HG02885 (cell line): ENCODE measurements around the gene PEX5L.

Source experiments
- ATAC-seq: cut with Tn5 transposase; IDR thresholded peaks from one replicate; pipeline ENCODE4 v1.9.1; 2021; ENCODE audit warnings: mild to moderate bottlenecking; ENCODE audit not compliant: unreplicated experiment, poor library complexity

Gene PEX5L

GRCh38 chr3:179907784-179908482 is 128.8 kb downstream of the PEX5L start:
- no peak for ATAC-seq

GRCh38 chr3:179902061-179902460 is 134.7 kb downstream of the PEX5L start:
- ATAC-seq, result no peak

DNA sequence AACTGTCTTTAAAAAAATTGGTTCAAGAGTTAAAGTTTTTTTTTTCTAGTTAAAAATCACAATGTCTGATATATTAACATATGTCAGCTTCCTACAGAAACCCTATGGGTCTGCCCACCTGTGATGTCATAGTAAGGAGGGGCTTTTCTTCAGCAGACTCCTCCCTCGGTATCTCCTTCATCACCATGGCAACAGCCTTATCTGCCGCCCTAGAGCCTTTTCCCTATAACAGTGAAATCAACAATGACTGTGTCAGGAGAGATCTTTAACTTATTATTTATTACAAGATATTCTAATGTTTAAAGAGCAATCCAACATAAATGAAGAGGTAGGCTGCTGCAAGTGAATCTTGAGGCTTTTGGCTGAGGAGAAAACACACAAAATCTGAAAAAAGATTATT is 138.7 kb downstream of the PEX5L start:
- ATAC-seq, result peak; percentile 95

GRCh38 chr3:179897231-179897630 is 139.5 kb downstream of the PEX5L start:
- no peak for ATAC-seq

GRCh38 chr3:179896507-179896906 is 140.2 kb downstream of the PEX5L start:
- ATAC-seq, result no peak

- ATAC-seq, result no peak
Measured at GRCh38 chr3:179895330-179895729, 141.4 kb downstream of the PEX5L start.

GRCh38 chr3:179887295-179887943 is 149.3 kb downstream of the PEX5L start:
- ATAC-seq, result no peak

- no peak for ATAC-seq
Measured at GRCh38 chr3:179885950-179886349, 150.8 kb downstream of the PEX5L start.

GRCh38 chr3:179884136-179884535 is 152.6 kb downstream of the PEX5L start:
- no peak for ATAC-seq

- peak; percentile 83 for ATAC-seq
Measured at GRCh38 chr3:179882292-179882691, 154.4 kb downstream of the PEX5L start.

DNA sequence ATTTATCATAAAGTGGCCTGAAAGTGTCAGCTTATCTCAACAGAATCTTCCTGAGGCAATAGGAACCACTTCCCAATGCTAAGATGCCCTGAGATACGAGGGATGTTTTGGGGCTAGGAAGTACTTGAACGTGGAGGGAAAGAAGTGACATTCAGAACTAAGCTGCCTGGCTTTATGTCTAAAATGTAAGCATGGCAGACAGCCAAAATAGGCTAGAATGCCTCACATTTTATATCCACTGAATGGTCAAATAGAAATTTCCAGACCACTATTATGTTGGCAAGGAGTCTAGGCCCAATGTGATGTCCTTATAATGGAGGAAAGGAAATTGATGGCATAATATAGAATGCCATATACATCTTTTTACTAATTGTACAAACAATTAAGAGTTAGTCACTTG is 154.9 kb downstream of the PEX5L start:
- ATAC-seq, result no peak

DNA sequence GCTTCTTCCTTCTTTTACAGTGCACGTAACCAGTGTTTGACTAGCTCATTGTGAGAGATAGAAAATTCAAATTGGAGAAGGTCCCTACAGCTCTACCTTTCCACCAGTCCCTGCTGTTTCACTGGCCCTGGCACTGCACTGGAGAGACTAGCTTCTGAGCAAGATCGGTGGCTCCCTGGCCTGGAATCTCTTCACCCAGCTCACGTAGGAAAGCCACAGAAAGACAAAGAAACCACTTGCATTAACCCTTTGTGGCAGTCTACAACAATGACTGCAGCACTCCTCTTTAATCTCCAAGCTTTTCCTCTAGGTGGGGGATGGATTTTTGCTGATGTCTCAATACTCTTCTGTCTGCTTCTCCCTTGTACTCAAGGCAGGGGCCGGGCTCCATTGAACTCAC is 155.9 kb downstream of the PEX5L start:
- no peak for ATAC-seq

GRCh38 chr3:179876440-179876839 is 160.3 kb downstream of the PEX5L start:
- ATAC-seq, result no peak

GRCh38 chr3:179872842-179873241 is 163.9 kb downstream of the PEX5L start:
- no peak for ATAC-seq

GRCh38 chr3:179871782-179872181 is 165.0 kb downstream of the PEX5L start:
- no peak for ATAC-seq

DNA sequence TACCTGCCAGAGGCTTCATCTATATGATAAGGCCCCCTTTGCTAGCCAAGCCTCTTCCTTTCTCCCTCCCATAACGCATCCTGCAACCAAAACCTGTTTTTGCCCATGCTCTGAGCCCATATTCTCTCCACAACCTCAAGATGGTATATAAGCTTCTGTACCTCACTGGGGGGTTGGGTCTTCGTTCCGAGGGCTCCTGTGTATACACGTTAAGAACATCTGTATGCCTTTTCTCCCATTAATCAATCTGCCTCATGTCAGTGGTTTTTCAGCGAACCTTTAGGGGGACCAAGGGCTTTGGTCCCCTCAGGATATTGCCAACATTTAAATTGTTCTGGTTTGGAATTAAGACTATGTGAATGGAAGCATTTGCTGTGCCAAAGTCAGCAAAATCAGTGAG is 168.0 kb downstream of the PEX5L start:
- no peak for ATAC-seq

DNA sequence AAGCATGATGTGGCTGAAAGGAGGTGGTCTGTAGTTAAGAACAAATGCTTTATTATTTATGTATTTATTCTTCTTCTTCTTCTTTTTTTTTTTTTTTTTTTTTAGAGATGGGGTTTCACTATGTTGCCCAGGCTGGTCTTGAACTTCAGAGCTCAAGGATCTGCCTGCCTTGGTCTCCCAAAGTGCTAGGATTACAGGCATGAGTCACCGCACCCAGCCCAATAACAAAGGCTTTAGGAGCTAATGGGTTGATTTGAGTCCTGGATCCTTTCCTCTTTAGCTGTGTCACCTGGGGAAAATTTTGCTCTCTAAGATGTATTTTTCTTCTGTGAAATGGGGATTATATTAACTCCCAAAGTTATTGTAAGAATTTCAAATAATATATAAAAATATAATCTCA is 168.8 kb downstream of the PEX5L start:
- ATAC-seq, result no peak

DNA sequence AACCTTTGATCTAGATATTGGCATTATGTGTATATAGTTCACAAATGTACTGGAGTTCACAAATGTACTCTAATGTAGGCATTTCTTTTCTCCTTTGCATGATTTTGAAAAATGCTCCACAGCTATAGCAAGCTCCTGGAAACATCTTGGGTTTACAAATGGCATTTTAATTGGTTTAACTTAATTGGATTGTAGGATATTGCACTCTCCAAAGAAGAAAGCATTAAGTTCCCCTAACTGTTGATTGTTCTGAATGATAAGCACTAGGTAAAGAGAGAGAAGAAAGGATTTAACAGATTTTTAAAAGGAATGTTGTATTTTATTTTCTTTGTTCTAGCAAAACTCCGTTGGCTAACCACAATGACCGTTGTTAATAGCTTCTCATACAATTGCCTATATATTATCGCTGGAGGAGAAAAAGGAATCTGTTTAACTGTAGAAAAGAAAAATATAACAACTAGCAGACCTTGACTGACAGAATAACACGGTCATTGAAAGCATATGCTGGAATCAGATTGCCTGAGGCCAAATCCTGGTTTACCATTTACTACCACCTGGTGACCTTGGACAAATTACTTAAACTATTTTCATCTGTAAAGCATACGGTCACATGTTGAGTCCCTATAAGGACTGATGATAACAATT is 170.8 kb downstream of the PEX5L start:
- no peak for ATAC-seq

GRCh38 chr3:179861953-179862352 is 174.8 kb downstream of the PEX5L start:
- ATAC-seq, result no peak

DNA sequence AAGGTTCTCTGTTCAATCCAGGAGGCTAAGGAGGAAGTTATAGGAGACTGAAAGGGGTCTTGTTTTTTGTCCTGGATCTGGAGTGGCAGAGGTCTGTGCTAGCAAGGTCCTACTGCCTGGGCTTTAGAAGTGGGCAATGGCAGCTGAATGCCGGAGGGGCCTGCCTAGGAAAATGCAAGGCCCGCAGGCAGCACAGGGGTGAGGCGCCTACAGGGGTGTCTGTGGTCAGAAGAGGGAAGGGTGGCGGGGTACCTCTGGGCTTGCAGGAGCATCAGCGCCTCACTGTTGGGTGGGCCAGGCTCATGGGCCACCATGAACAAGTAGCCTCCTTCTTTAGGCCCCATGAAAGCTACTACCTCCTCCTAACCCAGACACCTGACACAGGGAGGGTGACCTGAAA is 175.4 kb downstream of the PEX5L start:
- no peak for ATAC-seq

DNA sequence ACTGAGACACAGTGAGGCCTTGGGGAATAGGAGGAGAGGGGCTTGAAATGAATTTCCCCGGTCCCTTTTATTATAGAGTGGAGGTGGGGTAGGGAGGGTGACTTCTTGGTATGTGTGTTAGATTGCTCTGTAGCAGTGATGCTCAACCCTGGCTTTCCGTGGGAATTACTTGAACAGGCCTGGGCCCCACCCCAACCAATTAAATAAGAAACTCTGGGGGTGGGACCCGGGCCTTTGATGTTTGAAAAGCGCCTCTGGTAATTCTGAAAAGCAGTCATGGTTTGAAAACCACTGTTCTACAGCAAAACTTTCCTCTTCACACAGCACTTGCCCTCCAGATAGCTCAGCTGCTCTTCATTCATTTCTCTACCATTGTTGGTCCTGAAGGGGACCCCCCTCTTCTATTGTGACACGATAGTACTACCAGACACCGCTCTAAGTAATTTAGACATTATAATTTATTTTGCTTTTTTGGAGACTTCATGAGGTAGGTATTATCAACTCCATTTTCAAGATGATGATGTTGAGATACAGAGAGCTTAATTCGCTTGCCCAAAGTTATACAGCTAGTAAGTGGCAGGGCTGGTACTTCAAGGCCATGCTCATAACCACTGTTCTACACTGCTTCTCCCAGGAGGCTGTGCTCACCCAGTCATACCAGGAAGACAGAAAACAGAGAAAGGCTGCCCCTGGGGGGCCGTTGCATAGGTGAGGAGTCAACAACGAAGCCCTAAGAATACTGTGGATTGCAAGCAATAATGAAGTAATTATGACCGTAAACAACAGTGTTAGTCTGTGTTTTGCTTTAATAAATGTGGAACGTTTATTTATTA is 176.2 kb downstream of the PEX5L start:
- no peak for ATAC-seq
